Caco-2 (cell line): Measurements from ENCODE around the gene SDF4. TPM values are rescaled to one million over a fixed set of nuclear protein-coding genes. Genes with fewer than 3 reads are reported as not detected.

Experiments used
- BruUV-seq: library from RNA; stranded (reverse); fragments of 400-500 nt; replicated peaks from 2 replicates; lab custom pipeline; 2021; lab: Mats Ljungman, UMichigan
- CTCF ChIA-PET: fragments of 300-600 bp; sonication (Branson Sonifier 250); formaldehyde crosslinking; loops from one replicate; lab custom pipeline; 2022; ENCODE audit warnings: antibody characterized with exemption; lab: Charles Lee
- POLR2A ChIA-PET: fragments of 300-600 bp; sonication (Branson Sonifier 250); formaldehyde crosslinking; loops from one replicate; lab custom pipeline; 2022; ENCODE audit warnings: antibody characterized with exemption; lab: Charles Lee
- DNase-seq, 2 experiments: peaks; one replicate each; pipeline versions ENCODE4 v3.0.0 to v3.0.0-alpha.2; 2020 to 2022
- H3K27me3 ChIP-seq: replicated peaks from 2 replicates; pipeline ENCODE4 v1.6.0; 2011; ENCODE audit warnings: low read length; ENCODE audit not compliant: control insufficient read depth, insufficient read depth
- H3K36me3 ChIP-seq: 2 replicates; pipeline ENCODE4 v1.5.1; 2011; ENCODE audit warnings: low read length; ENCODE audit not compliant: control insufficient read depth, insufficient read depth
- H3K4me1 ChIP-seq: fragments of 250-450 bp; sonication (Bioruptor Pico); 2 replicates; pipeline ENCODE4 v1.5.1; 2020; ENCODE audit warnings: mild to moderate bottlenecking
- H3K4me3 ChIP-seq: 2 replicates; pipeline ENCODE4 v1.5.1; 2011; ENCODE audit warnings: low read depth, mild to moderate bottlenecking, control low read depth, low read length
- H3K9me3 ChIP-seq: fragments of 250-450 bp; sonication (Bioruptor Pico); 2 replicates; pipeline ENCODE4 v1.5.1; 2020; ENCODE audit warnings: mild to moderate bottlenecking, moderate library complexity
- H3K27ac Mint-ChIP-seq: one replicate; pipeline ENCODE4 v1.8.0; 2022; ENCODE audit warnings: mixed read lengths; ENCODE audit not compliant: unreplicated experiment
- H3K27me3 Mint-ChIP-seq: one replicate; pipeline ENCODE4 v1.8.0; 2022; ENCODE audit warnings: mixed read lengths; ENCODE audit not compliant: insufficient read depth, unreplicated experiment
- H3K36me3 Mint-ChIP-seq: one replicate; pipeline ENCODE4 v1.8.0; 2022; ENCODE audit warnings: mild to moderate bottlenecking, mixed read lengths; ENCODE audit not compliant: insufficient read depth, unreplicated experiment
- H3K4me1 Mint-ChIP-seq: one replicate; pipeline ENCODE4 v1.8.0; 2022; ENCODE audit warnings: low read depth, mixed read lengths; ENCODE audit not compliant: unreplicated experiment
- H3K4me3 Mint-ChIP-seq: one replicate; pipeline ENCODE4 v1.8.0; 2022; ENCODE audit warnings: mild to moderate bottlenecking, moderate library complexity, mixed read lengths; ENCODE audit not compliant: unreplicated experiment
- H3K9me3 Mint-ChIP-seq: one replicate; pipeline ENCODE4 v1.8.0; 2022; ENCODE audit warnings: mixed read lengths; ENCODE audit not compliant: unreplicated experiment
- CTCF ChIP-seq, 2 experiments: fragments of 200-600 bp in 1 of 2; IDR thresholded peaks; 1 replicate in 1 of 2; 2 replicates in 1 of 2; pipeline versions ENCODE4 v1.5.1 to v1.8.0; 2011 to 2022; ENCODE audit warnings: antibody characterized with exemption in 1 of 2, control low read depth in 1 of 2, inconsistent platforms in 1 of 2, low read depth in 1 of 2, low read length in 1 of 2, mild to moderate bottlenecking in 1 of 2, moderate library complexity in 1 of 2; ENCODE audit not compliant: insufficient read depth in 1 of 2, severe bottlenecking in 1 of 2, unreplicated experiment in 1 of 2
- intact Hi-C: fragments of 100-400 bp; cut with micrococcal nuclease; formaldehyde crosslinking; loops from one replicate; pipeline ENCODE4 v1.10.0; 2022; ENCODE audit not compliant: unreplicated experiment
- total RNA-seq: library from RNA; stranded (reverse); gene quantifications from 2 replicates; pipeline ENCODE4 v1.2.3, GENCODE V29; 2022

SDF4 gene
- total RNA-seq, 1 experiment from 2014 or later: 140 TPM

DNA sequence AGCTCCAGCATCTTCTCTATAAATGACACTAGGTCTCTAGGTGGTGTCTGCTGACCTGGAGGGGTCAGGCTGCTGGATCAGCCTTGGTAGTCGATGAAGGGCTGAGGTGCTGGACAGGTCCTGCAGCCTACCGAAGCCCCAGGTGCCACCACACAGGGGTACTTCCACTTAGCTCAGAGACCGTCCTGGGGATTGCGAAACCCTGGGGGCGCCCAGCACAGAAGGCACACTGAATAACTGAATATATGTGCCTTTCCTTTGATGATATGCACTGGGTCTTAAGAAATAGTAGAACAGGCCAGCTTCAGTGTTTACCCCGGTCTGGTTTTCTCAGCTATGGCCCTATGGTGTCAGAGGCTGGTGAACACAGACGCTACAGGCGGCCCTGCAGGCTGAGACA is 31.0 kb upstream of the SDF4 start:
- Mint-ChIP-seq H3K27me3 (no peaks in the 10 kb centered on the region), H3K27ac (no peak overlapping the region), H3K9me3 (no peaks in the 10 kb centered on the region), H3K4me1 (no peaks in the 10 kb centered on the region), H3K4me3 (no peak overlapping the region), H3K36me3 (peaks cover 78% of the 10 kb centered on the region)
- intact Hi-C loops: no loop called here
- Histone ChIP-seq H3K27me3 (no peaks in the 10 kb centered on the region), H3K9me3 (no peaks in the 10 kb centered on the region), H3K36me3 (no peaks in the 10 kb centered on the region; the same call in none of the 2 replicates), H3K4me3 (no peak overlapping the region), H3K4me1 (no peaks in the 10 kb centered on the region)
- no peak for TF ChIP-seq CTCF (IDR thresholded peaks at IDR 0.05; ENCODE audit: insufficient read depth in 1 of 2, low read depth in 1 of 2, low read length in 1 of 2, severe bottlenecking in 1 of 2, unreplicated experiment in 1 of 2)
- ChIA-PET CTCF (no interaction called here), POLR2A (no interaction called here)
- no TSS peak for BruUV-seq
- DNase-seq: no peak

- ChIA-PET POLR2A (interaction anchor here (0.6 kb wide), 1 partner anchor 11 kb away, joined by 3 read pairs; the partner anchor contains the start of gene UBE2J2), CTCF (no interaction called here)
- H3K4me1 ChIP-seq: no peaks in the 10 kb centered on the region
- Mint-ChIP-seq H3K9me3 (no peaks in the 10 kb centered on the region), H3K4me1 (no peaks in the 10 kb centered on the region), H3K4me3 (no peak overlapping the region), H3K27ac (no peak overlapping the region), H3K36me3 (peaks cover 80% of the 10 kb centered on the region), H3K27me3 (no peaks in the 10 kb centered on the region)
- no peaks in the 10 kb centered on the region; the same call in none of the 2 replicates for H3K36me3 ChIP-seq
- no peak for TF ChIP-seq CTCF (IDR thresholded peaks at IDR 0.05; ENCODE audit: insufficient read depth in 1 of 2, low read depth in 1 of 2, low read length in 1 of 2, severe bottlenecking in 1 of 2, unreplicated experiment in 1 of 2)
- no peak for DNase-seq
- H3K9me3 ChIP-seq: no peaks in the 10 kb centered on the region
- no TSS peak for BruUV-seq
- no peak overlapping the region for H3K4me3 ChIP-seq
- no peaks in the 10 kb centered on the region for H3K27me3 ChIP-seq
- intact Hi-C loops: no loop called here
Observed at GRCh38 chr1:1262071-1262470, 30.3 kb upstream of the SDF4 start.

GRCh38 chr1:1260843-1261560 is 29.2 kb upstream of the SDF4 start:
- no peaks in the 10 kb centered on the region for H3K9me3 ChIP-seq
- H3K9me3 Mint-ChIP-seq: no peaks in the 10 kb centered on the region
- peaks cover 84% of the 10 kb centered on the region for H3K36me3 Mint-ChIP-seq
- intact Hi-C loops: no loop called here
- no peak overlapping the region for H3K4me3 Mint-ChIP-seq
- H3K27ac Mint-ChIP-seq: no peak overlapping the region
- peaks cover 1% of the 10 kb centered on the region for H3K36me3 ChIP-seq
- no peaks in the 10 kb centered on the region for H3K27me3 ChIP-seq
- no TSS peak for BruUV-seq
- H3K27me3 Mint-ChIP-seq: no peaks in the 10 kb centered on the region
- no peaks in the 10 kb centered on the region for H3K4me1 ChIP-seq
- H3K4me3 ChIP-seq: no peak overlapping the region
- POLR2A ChIA-PET: interaction anchor here (0.7 kb wide), 1 partner anchor 29 kb away, joined by 3 read pairs; the partner anchor contains the start of gene B3GALT6
- DNase-seq: no peak
- CTCF ChIA-PET: no interaction called here
- no peak for TF ChIP-seq CTCF (IDR thresholded peaks at IDR 0.05; ENCODE audit: insufficient read depth in 1 of 2, low read depth in 1 of 2, low read length in 1 of 2, severe bottlenecking in 1 of 2, unreplicated experiment in 1 of 2)
- no peaks in the 10 kb centered on the region for H3K4me1 Mint-ChIP-seq
